Retinal pigment epithelial cell (primary cell): Measurements from ENCODE around the gene BANP.
"Not testable (repeated sequence)": the region's sequence is repeated elsewhere in the genome, so short reads cannot be mapped to it uniquely, and the experiment has no call there.

Experiments
- DNase-seq: peaks from one replicate; pipeline ENCODE4 v3.0.0-alpha.2; 2010; ENCODE audit warnings: low read depth
- H3K4me3 ChIP-seq: 2 replicates; pipeline ENCODE4 v1.5.1; 2011; ENCODE audit warnings: mild to moderate bottlenecking, low read length, control low read depth, moderate library complexity
- CTCF ChIP-seq: conservative IDR thresholded peaks from 2 replicates; pipeline ENCODE4 v1.5.1; 2011; ENCODE audit warnings: low read depth, low read length, control low read depth, inconsistent platforms

The BANP gene

DNA sequence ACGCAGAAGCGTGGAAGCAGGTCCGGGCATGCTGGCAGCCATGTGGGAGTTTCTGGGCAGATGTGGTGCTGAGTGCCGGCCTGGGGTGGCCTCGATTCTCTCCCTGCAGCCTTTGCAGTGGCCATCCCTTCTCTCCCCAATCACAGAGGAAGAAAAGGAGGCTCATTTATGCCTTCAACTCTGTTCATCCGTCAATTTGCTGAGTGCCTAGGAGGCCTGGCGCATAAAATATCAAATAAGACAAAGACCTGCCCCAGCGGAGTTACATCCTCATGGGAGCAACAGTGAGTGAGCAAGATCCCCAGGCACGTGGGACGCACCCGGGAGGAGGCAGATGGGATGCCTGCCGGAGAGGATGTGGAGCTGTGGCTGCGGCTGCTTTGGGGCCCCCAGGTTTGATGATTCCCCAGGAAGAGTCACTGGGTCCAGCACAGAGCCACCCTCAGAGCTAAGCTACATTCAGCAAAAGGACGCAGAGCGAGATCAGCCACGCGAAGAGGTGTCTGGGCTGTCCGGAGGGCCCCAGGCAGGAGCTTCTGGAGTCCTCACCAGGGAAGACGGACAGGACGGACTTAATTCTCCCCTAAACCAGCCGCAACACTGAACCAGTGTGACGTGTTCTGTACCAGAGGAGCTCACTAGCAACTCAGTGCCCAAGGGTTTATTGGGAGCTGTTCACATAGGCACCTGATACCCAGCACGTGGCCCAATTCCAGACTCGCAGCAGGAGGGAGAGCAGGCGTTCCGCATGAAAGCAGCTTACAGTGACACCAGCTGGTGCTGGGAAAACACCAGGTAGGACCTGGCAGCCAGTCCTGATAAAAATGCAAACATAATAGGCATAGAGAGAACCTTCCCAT, 26.2 kb upstream of the BANP start:
- DNase-seq: peak; percentile 54
- no peak for TF ChIP-seq CTCF
- no peak overlapping the region for H3K4me3 ChIP-seq

DNA sequence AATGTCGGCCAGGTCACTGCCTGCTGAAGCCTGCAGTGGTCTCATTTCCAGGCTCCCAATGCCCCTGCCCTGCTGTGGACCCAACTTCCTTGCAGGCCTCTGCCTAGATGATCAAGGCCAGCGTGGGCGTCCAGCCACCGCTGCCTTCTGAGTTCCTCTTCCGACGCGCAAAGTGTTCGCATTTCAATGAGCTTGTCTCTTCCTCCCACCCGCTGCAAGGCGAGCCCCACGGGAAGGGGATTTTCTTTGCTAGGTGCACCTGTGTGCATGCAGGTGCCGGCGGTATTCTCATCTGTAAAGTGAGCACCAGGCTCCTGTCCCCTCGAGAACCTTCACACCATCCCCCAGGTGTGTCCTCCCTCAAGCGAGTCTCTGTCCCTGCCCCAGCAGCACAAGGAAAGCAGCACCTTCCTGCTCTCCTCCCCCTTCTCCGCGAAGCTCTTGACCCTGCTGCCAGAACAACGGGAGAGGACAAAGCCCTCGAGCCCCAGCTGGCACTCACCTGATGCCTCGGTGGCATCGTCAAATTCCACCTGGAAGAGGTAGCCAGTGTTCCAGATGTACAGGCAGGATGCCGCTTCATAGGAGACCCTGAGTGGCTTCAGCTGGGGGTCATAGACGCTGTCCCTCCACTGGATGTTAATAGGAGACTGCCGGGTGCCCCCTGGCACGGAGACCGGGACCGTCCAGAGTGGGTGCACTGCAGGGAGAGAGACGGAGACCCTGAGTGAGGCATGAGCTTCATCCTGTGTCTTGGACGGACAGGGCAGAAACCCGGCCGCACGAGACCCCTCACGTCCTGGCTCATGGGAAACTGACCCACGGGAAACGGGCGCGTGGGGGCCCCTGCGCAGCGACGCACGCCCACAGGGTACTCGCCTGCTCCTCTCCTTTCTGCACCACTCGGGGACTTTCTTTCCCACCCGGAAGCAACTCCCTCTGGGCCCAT, 24.7 kb upstream of the BANP start:
- no peak for TF ChIP-seq CTCF
- DNase-seq: no peak
- no peak overlapping the region for H3K4me3 ChIP-seq

DNA sequence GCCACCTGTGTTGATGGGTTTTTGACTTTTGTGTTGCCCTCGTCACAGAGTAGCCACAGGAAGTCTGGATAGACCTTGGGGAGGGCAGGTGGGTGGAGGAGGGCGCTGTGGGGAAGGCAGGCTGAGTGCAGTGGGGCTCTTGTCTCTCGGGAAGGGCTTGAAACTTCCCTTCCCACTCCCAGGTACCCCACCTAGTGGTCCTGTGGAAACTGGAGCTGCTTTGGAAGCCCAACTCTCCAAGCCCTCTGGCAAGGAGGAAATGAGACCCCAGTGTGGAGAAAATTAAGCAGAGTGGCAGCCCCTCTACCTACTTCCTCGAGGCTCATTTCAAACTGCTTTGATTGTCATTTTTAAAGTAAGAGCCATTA, 24.1 kb upstream of the BANP start:
- no peak overlapping the region for H3K4me3 ChIP-seq
- DNase-seq: no peak
- TF ChIP-seq CTCF: peak; percentile 25

DNA sequence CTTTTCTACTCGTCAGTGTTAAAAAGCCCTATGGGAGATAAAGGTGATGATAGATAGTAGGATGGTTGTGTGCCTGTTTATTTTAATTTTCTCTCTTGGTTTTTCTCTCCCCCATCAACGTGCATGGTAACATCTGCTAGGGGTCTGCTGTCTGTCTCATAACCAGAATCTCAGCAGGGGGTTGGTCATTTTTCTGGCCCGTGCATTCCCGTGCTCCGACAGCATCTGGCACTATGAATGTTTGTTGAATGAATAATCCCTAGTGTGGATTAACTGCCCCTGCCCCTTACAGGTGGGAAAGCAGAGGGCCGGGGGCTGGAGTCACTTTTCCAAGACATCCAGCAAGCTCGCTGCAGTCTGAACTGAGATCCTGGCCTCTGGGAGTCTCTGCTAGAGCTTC, 21.2 kb upstream of the BANP start:
- no peak for DNase-seq
- H3K4me3 ChIP-seq: no peak overlapping the region
- no peak for TF ChIP-seq CTCF

DNA sequence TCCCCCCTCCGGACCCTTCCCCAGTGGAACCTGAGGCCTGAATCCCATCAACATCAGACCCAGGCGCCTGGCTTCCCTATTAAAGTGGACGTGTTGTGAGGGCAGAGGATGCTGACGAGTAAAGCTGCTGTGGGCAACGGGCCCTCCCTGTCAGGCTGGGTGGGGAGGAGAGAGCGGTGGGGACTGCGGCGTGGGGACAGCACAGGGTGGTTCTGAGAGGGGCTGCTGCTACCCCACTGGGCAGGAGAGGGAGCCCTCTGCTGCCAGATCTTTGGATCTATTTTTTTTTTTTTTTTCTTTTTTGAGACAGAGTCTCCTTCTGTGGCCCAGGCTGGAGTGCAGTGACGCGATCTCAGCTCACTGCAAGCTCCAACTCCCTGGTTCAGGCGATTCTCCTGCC, 20.8 kb upstream of the BANP start:
- DNase-seq: no peak
- peak; percentile 48 for TF ChIP-seq CTCF
- H3K4me3 ChIP-seq: no peak overlapping the region

DNA sequence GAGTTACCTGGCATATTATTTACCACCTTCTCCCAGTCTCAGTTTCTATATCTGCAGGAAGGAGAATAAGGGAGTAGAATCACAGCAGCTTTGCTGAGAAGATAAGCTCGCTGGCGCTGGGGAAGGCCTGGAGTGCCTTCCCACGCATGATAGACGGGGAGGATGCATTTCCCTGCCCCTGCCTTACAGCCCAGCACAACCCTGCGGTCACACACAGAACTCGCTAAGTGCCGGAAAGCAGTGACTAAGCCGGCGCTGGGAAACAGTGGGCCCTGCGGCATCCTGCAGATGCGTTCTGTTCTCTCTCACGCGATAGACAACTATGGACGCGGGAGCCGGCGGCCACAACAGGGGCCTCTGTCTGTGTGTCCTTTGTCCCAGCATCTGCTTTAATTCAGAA, 19.7 kb upstream of the BANP start:
- no peak overlapping the region for H3K4me3 ChIP-seq
- no peak for TF ChIP-seq CTCF
- DNase-seq: no peak

- not testable (repeated sequence) for DNase-seq, H3K4me3 ChIP-seq
These were observed 18.6 kb upstream of the BANP start for GRCh38 chr16:87932475-87933139.
